ENCODE results near the gene EPHA8. TPM values are rescaled to one million over a fixed set of nuclear protein-coding genes. Genes with fewer than 3 reads are reported as not detected.

EPHA8 gene
- total RNA-seq, 1 donor from 2014 or later, result 0.51 TPM

DNA sequence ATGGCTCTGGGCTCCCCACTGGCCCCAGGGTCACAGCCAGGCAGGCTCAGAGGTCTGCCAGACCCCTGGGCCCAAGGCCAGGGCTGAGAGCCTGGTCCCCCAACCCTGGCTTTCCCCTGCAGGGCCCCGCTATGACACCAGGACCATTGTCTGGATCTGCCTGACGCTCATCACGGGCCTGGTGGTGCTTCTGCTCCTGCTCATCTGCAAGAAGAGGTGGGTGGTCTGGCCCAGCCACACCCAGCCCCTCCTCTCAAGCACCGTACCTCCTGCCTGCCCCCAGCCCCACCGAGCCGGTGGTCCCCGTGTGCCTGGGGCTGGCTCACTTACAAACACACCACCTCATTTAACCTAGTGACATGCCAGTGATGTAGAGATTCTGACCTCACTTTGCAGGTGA is 31.8 kb downstream of the EPHA8 start:
- no peak for DNase-seq (ENCODE audit: extremely low spot score, unreplicated experiment)
- Mint-ChIP-seq H3K4me3 (ENCODE audit: unreplicated experiment) (no peak overlapping the region), H3K9me3 (ENCODE audit: unreplicated experiment) (no peaks in the 10 kb centered on the region), H3K4me1 (ENCODE audit: unreplicated experiment) (peaks cover 2% of the 10 kb centered on the region), H3K27ac (ENCODE audit: unreplicated experiment) (no peak overlapping the region), H3K36me3 (ENCODE audit: unreplicated experiment) (no peaks in the 10 kb centered on the region), H3K27me3 (ENCODE audit: unreplicated experiment) (peaks cover 25% of the 10 kb centered on the region)
- no peak for TF ChIP-seq CTCF (IDR thresholded peaks at IDR 0.05)

DNA sequence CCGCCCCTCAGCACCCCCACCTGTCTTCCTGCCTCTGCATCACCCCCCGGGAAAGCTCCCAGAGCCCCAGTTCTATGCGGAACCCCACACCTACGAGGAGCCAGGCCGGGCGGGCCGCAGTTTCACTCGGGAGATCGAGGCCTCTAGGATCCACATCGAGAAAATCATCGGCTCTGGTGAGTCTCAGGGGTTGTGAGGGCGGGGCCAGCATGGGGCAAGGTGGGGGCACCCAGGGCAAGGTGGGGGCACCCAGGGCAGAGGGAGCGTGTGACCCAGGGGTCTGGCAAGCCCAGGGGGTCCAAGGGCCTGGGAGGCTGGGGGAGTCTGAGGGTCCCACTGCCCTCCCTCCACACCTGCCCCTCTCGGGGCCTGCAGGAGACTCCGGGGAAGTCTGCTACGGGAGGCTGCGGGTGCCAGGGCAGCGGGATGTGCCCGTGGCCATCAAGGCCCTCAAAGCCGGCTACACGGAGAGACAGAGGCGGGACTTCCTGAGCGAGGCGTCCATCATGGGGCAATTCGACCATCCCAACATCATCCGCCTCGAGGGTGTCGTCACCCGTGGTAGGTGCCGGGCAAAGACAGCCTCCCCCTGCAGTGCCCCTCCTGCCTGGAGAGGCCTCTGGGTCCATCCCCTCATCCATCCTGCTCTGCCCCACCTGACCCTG is 34.1 kb downstream of the EPHA8 start:
- Mint-ChIP-seq H3K4me3 (ENCODE audit: unreplicated experiment) (no peak overlapping the region), H3K4me1 (ENCODE audit: unreplicated experiment) (no peaks in the 10 kb centered on the region), H3K9me3 (ENCODE audit: unreplicated experiment) (no peaks in the 10 kb centered on the region), H3K27ac (ENCODE audit: unreplicated experiment) (no peak overlapping the region), H3K36me3 (ENCODE audit: unreplicated experiment) (no peaks in the 10 kb centered on the region), H3K27me3 (ENCODE audit: unreplicated experiment) (peaks cover 9% of the 10 kb centered on the region)
- TF ChIP-seq CTCF (IDR thresholded peaks at IDR 0.05), result no peak
- no peak for DNase-seq (ENCODE audit: extremely low spot score, unreplicated experiment)

DNA sequence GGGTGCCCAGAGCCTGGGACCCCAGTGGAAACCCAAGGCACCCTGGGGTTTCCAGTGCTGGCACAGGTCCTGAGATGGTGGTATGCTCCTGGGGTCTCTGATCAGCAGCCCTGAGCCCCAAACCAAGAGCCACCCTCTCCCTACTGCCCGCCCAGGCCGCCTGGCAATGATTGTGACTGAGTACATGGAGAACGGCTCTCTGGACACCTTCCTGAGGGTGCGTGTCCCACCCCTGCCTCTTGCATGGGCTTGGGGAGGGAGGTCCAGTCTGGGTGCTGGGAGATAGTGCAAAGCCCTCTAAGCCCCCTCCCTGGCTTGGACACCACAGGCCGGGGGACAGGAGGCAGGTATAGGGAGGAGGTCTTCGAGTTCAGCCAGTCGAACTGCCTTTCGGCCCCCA is 34.7 kb downstream of the EPHA8 start:
- TF ChIP-seq CTCF (IDR thresholded peaks at IDR 0.05), result no peak
- Mint-ChIP-seq H3K36me3 (ENCODE audit: unreplicated experiment) (no peaks in the 10 kb centered on the region), H3K27me3 (ENCODE audit: unreplicated experiment) (peaks cover 9% of the 10 kb centered on the region), H3K4me3 (ENCODE audit: unreplicated experiment) (no peak overlapping the region), H3K9me3 (ENCODE audit: unreplicated experiment) (no peaks in the 10 kb centered on the region), H3K4me1 (ENCODE audit: unreplicated experiment) (no peaks in the 10 kb centered on the region), H3K27ac (ENCODE audit: unreplicated experiment) (no peak overlapping the region)
- no peak for DNase-seq (ENCODE audit: extremely low spot score, unreplicated experiment)

DNA sequence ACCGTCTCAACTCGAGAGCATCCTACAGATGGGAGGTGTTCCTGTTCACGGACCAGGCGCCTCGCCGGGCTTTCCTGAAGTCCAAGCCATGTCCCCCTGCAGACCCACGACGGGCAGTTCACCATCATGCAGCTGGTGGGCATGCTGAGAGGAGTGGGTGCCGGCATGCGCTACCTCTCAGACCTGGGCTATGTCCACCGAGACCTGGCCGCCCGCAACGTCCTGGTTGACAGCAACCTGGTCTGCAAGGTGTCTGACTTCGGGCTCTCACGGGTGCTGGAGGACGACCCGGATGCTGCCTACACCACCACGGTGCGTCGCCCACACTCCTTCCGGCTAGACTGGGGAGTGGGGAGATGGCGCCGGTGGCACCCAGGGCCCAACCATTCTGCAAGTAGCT is 35.4 kb downstream of the EPHA8 start:
- no peak overlapping the region for H3K27ac Mint-ChIP-seq (ENCODE audit: unreplicated experiment)
- H3K4me3 Mint-ChIP-seq (ENCODE audit: unreplicated experiment), result no peak overlapping the region
- H3K36me3 Mint-ChIP-seq (ENCODE audit: unreplicated experiment), result no peaks in the 10 kb centered on the region
- TF ChIP-seq CTCF (IDR thresholded peaks at IDR 0.05), result no peak
- no peak for DNase-seq (ENCODE audit: extremely low spot score, unreplicated experiment)
- H3K9me3 Mint-ChIP-seq (ENCODE audit: unreplicated experiment), result no peaks in the 10 kb centered on the region
- H3K4me1 Mint-ChIP-seq (ENCODE audit: unreplicated experiment), result no peaks in the 10 kb centered on the region
- H3K27me3 Mint-ChIP-seq (ENCODE audit: unreplicated experiment), result peaks cover 13% of the 10 kb centered on the region

GRCh38 chr1:22600071-22600816 is 37.0 kb downstream of the EPHA8 start:
- H3K9me3 Mint-ChIP-seq (ENCODE audit: unreplicated experiment), result no peaks in the 10 kb centered on the region
- H3K4me1 Mint-ChIP-seq (ENCODE audit: unreplicated experiment), result no peaks in the 10 kb centered on the region
- H3K4me3 Mint-ChIP-seq (ENCODE audit: unreplicated experiment), result no peak overlapping the region
- no peak overlapping the region for H3K27ac Mint-ChIP-seq (ENCODE audit: unreplicated experiment)
- peaks cover 28% of the 10 kb centered on the region for H3K27me3 Mint-ChIP-seq (ENCODE audit: unreplicated experiment)
- no peak for TF ChIP-seq CTCF (IDR thresholded peaks at IDR 0.05)
- no peaks in the 10 kb centered on the region for H3K36me3 Mint-ChIP-seq (ENCODE audit: unreplicated experiment)
- no peak for DNase-seq (ENCODE audit: extremely low spot score, unreplicated experiment)

All from osteocyte (in vitro differentiated cells).